NCI-H1048 (cell line): ENCODE results near the gene ANTXR2.
"Not testable (repeated sequence)": the region's sequence is repeated elsewhere in the genome, so short reads cannot be mapped to it uniquely, and the experiment has no call there.

Experiments used
- DNase-seq: peaks from one replicate; lab custom pipeline; 2025; lab: John Stamatoyannopoulos, UW

The ANTXR2 gene

DNA sequence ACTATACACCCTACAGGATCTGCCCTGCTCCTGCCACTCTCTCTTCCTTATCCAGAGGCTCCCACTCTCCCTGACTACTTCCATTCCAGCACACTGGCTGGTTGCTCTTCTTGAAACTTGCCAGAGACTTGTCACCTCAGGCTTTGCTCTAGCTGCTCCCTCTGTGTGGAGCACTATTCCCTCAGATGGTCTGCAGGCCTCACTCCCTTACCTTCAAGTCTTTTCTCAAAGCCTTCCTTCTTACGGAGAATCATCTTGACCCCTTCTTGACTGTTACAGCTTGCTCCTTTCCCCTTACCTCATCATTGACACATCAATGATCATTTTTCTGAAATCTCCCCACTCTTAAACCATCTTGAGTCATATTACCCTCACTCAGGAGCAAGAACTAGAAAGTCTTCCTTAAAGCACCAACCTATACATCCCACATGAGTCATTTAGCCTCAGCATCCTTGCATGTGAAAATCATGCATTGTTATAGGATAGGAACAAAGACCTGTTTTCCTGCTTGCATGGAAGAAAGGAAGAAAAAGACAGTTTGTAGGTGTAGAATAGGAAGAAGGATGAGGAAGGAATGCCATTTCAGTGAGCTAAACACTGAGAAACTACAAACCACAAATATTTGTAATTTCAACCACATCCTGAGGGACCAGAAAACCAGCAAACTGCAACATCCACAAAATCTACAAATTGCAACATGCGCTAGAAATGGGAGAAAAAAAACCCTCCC is 55.7 kb downstream of the ANTXR2 start:
- DNase-seq: no peak

DNA sequence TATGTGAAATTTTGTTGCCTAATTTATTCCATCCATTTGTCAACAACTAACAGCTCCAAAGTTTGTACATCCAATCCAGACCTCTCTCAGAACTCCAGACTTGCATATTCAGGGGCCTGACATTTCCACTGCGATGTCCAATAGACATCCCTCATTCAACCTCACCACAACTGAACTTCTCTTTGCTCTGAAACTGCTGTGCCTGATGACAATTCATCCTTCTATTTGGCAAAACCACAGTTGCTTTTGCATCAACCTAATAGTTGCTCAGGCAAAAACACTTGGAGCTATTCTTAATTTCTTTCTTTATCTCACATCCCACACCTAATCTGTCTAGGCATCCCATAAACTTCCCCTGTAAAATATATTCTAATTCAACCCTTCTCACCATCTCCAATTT is 56.5 kb downstream of the ANTXR2 start:
- no peak for DNase-seq

DNA sequence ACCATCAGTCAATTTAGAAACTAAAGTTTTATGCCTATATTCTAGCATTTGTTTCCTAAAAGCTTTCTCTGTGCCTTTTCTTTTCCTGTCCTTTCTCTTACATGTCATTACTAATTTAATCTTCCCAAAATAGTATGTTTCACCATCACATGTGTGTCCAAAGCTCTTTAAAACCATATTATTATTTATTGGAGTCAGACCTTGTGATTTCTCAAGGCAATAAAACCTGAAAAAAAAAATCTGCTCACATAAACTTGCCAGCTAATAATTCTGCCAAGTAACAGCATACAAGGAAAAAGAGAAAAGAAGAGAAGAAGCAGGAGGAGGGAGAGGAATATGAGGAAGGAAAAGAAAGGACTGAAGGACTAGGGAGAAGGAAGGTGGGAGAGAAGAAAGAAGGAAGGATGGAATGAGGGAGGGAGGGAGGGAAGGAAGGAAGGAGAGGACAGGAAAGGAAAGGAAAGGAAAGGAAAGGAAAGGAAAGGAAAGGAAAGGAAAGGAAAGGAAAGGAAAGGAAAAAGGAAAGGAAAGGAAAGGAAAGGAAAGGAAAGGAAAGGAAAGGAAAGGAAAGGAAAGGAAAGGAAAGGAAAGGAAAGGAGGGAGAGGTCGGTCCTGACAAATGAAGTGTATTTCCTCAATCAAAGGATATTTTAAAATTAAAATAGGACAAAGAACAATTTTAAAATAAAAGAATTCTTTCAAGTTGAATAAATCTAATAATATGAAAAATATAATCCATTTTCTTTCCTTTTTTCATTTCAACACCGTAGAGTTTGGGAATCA is 57.4 kb downstream of the ANTXR2 start:
- DNase-seq: no peak

DNA sequence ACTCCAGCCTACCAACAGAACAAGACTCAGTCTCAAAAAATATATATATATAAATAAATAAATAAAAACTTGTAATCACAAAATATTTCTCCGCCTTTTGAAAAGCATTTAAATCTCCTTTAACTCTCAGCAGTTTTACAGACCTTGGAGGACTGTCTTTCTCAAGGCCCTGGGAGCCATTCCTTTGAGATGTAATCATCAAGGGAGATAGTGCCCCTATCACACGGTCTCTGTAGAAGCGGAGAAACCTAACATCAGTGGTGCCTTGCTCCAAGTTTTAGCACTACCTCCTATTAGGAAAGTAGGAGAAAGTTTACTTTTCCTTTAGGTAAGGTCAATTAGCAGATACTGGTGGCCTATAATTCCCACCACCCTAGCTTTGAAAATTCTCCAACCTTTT is 58.5 kb downstream of the ANTXR2 start:
- DNase-seq: no peak

DNA sequence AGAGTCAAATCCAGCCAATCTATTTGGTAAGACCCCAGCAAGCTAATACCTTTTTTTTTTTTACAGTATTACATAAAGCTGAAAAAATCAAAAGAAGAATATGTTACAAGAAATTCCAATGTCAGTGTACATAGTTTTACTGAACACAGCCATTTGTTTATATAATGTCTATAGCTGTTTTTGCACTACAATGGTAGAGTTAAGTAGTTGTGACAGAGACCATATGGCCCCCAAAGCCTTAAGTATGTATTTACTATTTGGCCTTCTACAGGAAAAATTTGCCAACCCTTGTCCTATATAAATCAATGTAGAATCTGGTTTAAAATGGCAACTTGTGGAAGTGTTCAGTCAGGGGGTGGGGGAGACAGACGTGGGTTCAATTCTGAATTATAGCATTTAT is 60.7 kb downstream of the ANTXR2 start:
- no peak for DNase-seq

DNA sequence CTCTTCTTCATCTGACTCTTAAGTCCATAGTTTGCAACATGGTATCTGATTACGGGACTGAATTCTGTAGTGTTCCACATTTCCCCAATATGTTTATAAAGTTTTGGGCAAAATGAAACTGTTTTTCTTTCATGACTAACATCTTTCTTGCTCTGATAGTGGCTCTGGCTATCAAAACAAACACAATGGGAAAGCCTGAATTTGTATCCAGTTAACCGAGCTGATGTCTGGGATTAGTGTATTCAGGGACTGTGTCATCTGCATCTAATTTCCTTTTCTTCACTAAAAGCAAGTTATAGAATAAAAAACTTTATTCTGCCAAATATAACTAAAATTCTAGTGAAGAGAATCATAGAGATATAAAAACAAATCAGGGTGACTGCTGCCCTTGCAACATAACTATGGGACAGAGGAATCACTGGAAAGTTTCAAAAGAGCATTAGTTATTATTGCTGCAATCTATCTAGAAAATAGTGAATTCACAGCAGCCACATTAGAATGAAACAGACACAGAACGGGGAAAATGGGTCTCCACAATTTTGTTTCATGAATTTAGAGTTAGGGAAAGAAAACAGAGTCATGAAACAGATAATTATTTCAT is 61.3 kb downstream of the ANTXR2 start:
- no peak for DNase-seq

DNA sequence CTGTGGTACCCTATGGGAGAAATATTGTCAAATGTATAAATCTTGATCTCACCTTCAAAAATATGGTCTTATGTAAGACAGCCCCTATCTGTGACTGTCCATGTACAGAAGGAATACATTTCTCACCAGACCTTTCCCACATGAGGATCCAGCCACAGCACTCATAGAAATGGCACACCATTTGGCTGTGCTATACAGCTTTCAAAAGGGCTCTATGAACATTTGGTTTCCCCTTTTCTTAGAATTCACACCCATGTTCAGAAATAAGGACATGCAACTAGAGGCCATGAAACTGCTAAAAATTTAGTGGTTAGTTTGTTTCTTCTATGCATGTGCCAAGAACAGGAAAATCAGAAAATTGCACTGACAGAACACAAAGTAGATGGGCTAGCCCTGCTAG is 62.7 kb downstream of the ANTXR2 start:
- DNase-seq: no peak

DNA sequence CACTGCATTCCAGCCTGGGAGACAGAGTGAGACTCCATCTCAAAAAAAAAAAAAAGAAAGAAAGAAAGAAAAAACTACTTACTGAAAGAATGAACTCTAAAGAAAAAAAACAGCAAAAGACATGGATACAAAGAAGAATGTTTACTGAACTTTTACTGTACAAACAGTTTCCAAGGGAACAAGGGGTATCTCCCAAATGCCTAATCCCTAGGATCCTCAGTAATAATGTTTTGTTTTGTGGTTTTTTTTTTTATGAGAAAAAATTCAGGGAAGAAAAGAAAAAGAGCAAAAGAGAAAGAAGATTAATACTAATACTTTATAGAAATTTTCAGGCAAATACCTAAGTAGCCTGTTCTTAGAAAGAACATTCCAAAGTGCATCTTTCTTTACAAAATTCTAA is 63.2 kb downstream of the ANTXR2 start:
- no peak for DNase-seq

DNA sequence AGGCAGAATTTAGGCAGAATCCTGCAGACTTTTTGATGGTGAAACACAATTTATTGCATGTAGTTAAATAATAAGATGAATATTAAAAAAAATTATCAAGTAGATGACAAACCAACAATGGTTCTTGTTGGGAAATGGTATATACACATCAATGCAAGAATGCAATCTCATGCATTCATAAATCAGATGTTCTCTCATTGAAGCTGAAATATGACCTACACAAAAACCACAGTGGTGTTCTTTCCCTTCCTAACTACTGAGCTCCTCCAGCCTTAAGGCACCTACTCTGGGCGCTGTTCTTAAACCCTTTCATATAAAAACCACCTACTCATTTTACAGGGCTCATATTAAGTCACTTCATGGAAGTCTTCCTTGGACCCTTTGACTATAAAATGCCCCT is 64.1 kb downstream of the ANTXR2 start:
- DNase-seq: no peak

DNA sequence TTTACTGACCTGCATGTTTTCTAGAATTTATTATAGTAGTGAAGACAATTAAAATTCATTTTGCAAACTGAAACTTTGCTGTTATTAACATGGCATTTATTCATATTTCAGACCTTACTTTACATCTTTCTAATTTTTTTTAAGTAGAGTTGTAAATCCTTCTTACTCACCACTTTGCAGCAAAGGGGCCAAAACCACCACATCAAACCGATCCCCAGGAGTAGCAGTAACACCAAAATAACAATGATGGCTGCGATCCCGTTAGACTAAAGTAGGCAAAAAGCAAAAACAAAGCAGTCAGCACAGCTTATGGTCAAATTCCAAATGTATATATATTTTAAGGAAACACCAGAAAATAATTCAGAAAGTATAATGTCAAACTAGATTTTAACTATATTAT is 64.7 kb downstream of the ANTXR2 start:
- no peak for DNase-seq

DNA sequence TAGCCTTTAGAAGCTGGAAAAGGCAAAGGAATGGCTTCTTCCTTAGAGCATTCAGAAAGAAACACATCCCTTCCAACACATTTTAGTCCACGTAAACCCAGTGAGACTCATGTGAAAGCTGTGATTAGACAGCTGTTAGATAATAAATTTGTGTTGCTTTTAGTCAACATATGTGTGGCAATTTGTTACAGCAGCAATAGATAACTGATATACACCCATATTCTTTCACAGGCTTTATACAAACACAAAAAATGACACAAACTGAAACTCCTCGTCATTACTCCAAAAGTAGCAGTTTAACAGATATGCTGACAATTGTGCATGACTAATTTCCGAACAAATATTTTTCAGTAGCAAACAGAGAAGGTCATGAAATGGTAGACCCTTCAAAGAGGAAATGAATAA is 65.3 kb downstream of the ANTXR2 start:
- no peak for DNase-seq

DNA sequence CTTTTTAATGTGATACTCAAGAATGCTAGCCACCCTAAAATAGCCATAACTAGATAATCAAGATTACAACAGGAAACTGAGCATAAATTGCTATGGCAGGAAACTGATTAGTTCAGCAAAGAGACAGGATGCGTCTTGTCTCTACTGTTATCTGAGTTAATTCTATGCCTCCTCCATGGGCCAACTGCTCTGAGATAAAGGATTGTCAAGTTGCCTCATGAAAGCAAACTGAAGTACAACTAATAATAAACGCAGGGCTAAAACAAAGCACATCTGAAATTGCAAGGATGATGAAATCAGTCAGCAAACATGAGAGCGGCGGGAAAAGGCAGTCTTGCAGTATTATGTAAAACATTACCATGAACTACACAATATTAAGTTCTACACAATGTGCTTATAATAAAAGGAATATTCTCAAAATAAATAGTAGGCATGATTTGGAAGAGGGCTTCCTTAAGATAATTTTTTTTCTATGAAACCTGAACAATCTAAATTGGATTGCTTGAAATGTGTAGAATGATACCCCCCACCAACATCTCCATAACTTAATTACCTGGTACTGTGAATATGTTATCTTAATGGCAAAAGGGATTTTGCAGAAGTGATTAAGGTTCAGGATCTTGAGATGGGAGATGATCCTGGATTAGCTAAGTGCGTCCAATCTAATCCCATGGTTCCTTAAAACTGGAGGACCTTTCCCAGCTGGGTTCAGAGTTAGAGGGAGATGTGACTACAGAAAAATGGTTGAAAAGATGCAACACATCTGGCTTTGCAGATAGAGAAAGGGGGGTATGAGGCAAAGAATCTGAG is 65.9 kb downstream of the ANTXR2 start:
- no peak for DNase-seq

DNA sequence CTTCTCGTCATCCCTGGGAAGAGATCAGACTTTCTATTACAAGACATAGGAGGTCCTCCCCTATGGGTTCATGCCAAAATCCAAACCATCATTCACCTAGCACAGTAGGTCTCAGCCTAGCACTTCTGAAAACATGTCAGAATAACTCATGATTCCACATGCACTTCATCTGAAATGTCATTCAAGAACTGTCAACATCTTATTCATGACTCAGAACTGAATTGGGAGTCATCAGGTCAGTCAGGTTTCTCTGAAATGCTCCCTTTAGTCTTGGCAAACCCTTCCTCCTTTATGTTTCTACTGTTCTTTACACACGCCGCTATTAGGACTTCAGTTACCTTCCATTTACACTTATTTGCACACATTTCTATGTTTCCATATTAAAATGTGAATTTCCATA is 67.2 kb downstream of the ANTXR2 start:
- DNase-seq: no peak

DNA sequence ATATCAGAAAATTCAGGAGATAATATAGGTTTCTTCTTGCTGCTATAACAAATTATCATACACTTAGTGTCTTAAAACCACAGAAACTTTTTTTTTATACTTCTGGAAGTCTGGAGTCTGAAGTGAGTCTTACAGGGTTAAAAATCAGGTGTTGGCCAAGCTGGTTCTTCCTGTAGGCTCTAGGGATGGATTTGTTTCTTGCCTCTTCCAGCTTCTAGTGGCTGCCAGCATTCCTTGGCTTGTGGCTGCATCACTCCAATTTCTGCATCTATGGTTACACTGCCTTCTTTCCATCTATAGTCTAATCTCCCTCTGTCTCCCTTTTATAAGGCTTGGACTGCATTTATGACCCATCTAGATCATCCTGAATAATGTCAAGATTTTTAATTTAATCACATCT is 68.7 kb downstream of the ANTXR2 start:
- no peak for DNase-seq

DNA sequence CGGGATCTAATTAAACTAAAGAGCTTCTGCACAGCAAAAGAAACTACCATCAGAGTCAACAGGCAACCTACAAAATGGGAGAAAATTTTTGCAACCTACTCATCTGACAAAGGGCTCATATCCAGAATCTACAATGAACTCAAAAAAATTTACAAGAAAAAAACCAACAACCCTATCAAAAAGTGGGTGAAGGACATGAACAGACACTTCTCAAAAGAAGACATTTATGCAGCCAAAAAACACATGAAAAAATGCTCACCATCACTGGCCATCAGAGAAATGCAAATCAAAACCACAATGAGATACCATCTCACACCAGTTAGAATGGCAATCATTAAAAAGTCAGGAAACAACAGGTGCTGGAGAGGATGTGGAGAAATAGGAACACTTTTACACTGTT is 70.5 kb downstream of the ANTXR2 start:
- not testable (repeated sequence) for DNase-seq

DNA sequence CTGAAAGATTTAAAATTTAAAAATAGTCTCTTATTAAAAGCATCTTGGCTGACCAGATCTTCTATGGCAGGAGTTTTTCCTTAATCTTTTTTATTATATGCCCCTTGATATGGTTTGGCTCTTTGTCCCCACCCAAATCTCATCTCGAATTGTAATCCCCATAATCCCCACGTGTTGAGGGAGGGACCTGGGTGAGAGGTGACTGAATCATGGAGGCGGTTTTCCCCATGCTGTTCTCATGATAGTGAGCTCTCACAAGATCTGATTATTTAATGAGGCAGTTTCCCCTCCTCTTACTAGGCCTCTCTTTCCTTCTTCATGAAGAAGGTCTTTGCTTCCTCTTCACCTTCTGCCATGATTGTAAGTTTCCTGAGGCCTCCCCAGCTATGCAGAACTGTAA is 74.0 kb downstream of the ANTXR2 start:
- DNase-seq: not testable (repeated sequence)

DNA sequence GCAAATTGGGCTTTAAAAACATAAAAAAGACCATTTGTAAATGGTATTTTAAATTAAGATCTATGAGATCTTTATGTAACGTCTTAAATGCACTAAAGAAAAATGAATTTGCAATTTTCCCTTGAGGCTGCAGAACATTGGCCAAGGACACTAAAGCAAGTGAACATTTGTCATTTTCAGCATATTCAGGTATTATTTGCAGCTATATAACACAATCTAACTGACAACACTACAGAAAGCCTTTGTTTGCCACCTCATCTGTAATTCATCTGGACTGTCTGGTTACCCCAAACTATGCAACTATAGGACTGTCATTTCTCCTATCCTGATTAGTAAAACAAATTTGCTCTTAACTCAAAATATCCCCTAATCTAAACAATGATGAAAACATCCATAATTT is 74.8 kb downstream of the ANTXR2 start:
- no peak for DNase-seq

DNA sequence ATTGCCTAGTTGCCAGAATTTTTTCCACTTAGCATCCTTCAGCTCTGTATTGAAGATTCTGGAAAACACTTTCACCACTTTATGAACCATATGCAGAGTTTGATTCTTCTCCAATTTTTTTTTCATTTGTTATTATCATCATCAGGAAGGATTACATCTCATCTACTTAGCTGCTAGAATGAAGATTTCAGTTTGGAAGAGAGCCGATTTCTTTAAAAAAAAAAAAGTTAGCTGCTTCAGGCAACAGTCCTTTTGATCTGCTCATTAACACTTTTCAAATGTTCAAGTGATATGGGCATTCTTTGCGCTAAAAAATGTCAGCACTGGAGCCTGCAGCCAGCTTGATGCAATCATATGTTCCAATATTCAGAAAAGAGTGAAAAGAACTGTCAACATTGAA is 76.2 kb downstream of the ANTXR2 start:
- DNase-seq: no peak

DNA sequence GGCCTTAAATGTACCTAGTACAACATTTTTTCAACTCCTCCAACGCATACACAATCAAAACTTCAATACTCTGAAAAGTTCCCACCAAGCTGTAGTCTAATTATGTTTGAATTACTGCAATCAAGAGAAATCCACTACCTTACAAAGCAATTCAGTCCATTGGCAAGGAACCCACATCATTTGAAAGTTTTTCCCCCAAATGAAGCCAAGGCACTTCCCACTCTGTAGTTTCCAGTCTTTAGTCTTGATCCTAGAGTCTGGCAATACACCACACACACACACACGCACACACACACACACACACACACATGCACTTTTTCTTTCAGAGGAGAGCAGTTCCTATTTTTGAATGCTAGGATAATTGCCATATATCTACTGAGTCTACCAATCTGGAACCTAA is 79.6 kb downstream of the ANTXR2 start:
- no peak for DNase-seq

DNA sequence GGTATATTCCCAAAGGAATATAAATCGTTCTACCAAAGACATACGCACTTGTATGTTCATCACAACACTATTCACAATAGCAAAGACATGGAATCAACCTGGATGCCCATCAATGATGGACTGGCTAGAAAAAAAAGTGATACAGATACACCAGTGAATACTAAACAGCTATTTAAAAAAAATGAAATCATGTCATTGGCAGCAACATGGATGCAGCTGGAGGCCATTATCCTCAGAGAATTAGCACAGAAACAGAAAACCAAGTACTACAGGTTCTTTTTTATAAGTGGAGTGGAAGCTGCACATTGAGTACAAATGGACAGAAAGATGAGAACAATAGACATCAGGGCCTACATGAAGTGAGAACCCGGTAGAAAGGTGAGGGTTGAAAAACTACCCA is 81.4 kb downstream of the ANTXR2 start:
- no peak for DNase-seq

DNA sequence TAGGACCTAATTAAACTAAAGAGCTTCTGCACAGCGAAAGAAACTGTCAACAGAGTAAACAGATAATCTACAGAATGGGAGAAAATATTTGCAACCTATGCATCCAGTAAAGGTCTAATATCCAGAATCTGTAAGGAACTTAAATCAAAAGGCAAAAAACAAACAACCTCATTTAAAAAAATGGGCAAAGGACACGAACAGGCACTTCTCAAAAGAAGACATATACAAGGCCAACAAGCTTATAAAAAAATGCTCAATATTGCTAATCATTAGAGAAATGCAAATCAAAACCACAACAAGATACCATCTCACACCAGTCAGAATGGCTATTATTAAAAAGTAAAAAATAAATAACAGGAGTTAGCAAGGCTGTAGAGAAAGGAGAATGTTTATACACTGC is 81.9 kb downstream of the ANTXR2 start:
- DNase-seq: not testable (repeated sequence)

DNA sequence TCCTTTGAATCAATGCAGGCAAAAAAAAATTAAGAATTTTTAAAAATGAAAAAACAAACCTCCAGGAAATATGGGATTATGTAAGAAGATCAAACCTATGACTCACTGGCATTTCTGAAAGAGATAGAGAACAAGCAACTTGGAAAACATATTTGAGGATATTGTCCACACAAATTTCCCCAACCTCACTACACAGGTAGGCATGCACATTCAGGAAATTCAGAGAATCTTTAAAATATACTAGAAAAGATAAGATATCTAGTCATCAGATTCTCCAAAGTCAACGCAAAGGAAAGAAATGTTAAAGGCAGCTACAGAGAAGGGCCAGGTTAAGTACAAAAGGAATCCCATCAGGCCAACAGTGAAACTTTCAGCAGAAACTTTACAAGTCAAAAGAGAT is 85.6 kb downstream of the ANTXR2 start:
- DNase-seq: no peak

DNA sequence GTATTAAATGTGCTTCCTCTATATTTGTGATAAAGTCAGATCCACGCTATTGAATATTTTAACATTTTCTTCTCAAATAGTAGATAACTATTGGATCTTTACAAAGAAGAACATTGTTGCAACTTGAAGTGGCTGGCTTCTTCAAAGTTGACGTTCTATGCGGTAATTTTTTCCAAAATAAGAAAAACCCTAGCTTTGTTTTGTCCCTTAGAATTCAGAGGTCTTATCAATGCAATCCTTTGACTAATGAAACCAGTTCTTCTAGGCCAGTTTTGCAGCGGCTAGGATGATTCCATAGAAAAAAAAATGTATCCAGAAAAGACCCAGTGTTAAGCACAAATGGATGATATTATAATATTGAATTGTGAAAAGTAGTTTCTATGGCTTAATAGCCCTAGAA is 89.6 kb downstream of the ANTXR2 start:
- DNase-seq: no peak
